GM12892 (cell line): ENCODE results near the gene NRXN3.

ENCODE experiments used
- POLR2A ChIP-seq: IDR thresholded peaks from 2 replicates; pipeline ENCODE4 v1.6.1; 2011; ENCODE audit warnings: low read depth, low read length, control low read depth
- POLR2AphosphoS5 ChIP-seq: IDR thresholded peaks from 2 replicates; pipeline ENCODE4 v1.6.1; 2011; ENCODE audit warnings: low read depth, low read length, control low read depth

- TF ChIP-seq POLR2AphosphoS5 (no peak), POLR2A (no peak)
Measured at GRCh38 chr14:79809849-79810612, 1639.9 kb downstream of the NRXN3 start.
